ENCODE results near the gene HPCAL1. TPM values are rescaled to one million over a fixed set of nuclear protein-coding genes. Genes with fewer than 3 reads are reported as not detected.

Gene HPCAL1
- total RNA-seq, 1 donor from 2014 or later, result 3.7 TPM

DNA sequence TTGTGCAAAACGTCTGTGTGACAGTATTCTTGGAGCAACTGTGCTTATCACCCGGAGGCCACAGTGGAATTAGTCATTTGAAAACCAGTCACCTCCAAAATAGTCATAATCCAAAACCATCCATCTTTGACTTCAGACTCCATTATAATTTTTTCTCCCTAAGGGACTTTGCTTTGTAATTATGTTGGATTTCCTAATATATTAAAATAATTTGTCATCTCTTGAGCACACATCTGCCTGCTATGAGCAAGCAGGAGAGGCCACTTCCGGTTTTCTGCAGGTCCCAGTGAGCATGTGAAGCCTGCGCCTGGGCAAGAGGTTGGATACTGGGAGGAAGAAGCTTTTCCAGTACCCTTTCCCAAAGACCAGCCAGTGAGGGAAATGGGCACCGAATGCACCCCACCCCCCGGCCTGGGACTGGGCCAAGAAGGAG lies 87.7 kb downstream of the HPCAL1 start:
- H3K36me3 ChIP-seq, result no peaks in the 10 kb centered on the region
- no peak overlapping the region for H2AFZ ChIP-seq (replicated peaks)
- Mint-ChIP-seq H3K4me3 (no peak overlapping the region), H3K36me3 (no peaks in the 10 kb centered on the region), H3K9me3 (no peaks in the 10 kb centered on the region), H3K27ac (no peak overlapping the region), H3K4me1 (peaks cover 29% of the 10 kb centered on the region), H3K27me3 (ENCODE audit: insufficient read depth, low read depth) (peaks cover 9% of the 10 kb centered on the region)
- H3K9me3 ChIP-seq (ENCODE audit: low read depth), result no peaks in the 10 kb centered on the region
- H3K9ac ChIP-seq, result no peak overlapping the region
- H3K4me3 ChIP-seq, result no peak overlapping the region
- no peak for DNase-seq (ENCODE audit: low spot score)
- no peak overlapping the region for H3K4me2 ChIP-seq
- H3K4me1 ChIP-seq, result peaks cover 3% of the 10 kb centered on the region
- H4K20me1 ChIP-seq (ENCODE audit: low read depth), result no peaks in the 10 kb centered on the region
- no peaks in the 10 kb centered on the region for H3K27me3 ChIP-seq
- H3K79me2 ChIP-seq (ENCODE audit: low read depth), result no peaks in the 10 kb centered on the region
- H3K27ac ChIP-seq, result no peak overlapping the region
- no peaks in the 10 kb centered on the region for H3F3A ChIP-seq (ENCODE audit: low read depth)
- no peak for TF ChIP-seq EZH2 (IDR thresholded peaks at IDR 0.05)
- TF ChIP-seq, protein P1, sequence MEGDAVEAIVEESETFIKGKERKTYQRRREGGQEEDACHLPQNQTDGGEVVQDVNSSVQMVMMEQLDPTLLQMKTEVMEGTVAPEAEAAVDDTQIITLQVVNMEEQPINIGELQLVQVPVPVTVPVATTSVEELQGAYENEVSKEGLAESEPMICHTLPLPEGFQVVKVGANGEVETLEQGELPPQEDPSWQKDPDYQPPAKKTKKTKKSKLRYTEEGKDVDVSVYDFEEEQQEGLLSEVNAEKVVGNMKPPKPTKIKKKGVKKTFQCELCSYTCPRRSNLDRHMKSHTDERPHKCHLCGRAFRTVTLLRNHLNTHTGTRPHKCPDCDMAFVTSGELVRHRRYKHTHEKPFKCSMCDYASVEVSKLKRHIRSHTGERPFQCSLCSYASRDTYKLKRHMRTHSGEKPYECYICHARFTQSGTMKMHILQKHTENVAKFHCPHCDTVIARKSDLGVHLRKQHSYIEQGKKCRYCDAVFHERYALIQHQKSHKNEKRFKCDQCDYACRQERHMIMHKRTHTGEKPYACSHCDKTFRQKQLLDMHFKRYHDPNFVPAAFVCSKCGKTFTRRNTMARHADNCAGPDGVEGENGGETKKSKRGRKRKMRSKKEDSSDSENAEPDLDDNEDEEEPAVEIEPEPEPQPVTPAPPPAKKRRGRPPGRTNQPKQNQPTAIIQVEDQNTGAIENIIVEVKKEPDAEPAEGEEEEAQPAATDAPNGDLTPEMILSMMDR (IDR thresholded peaks at IDR 0.05), result no peak
- TF ChIP-seq EZH2phosphoT487 (IDR thresholded peaks at IDR 0.05), result no peak

DNA sequence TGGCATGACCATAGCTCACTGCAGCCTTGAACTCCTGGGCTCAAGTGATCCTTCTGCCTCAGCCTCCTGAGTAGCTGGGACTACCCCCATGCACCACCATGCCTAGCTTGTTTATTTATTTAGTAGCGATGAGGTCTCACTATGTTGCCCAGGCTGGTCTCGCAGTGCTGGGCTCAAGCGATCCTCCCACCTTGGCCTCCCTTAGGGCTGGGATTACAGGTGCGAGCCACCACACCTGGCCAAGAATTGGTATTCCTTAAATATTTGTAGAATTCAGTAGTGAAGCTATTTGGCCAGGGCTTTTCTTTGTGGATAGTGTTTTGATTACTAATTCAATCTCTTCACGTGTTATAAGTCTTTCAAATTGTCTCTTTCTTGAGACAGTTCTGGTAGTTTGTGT lies 89.4 kb downstream of the HPCAL1 start:
- Histone ChIP-seq H3K4me2 (no peak overlapping the region), H3K27ac (no peak overlapping the region), H3K4me3 (no peak overlapping the region), H3K79me2 (ENCODE audit: low read depth) (no peaks in the 10 kb centered on the region), H2AFZ (replicated peaks) (no peak overlapping the region), H3K4me1 (no peaks in the 10 kb centered on the region), H3K9ac (no peak overlapping the region), H3F3A (ENCODE audit: low read depth) (no peaks in the 10 kb centered on the region), H4K20me1 (ENCODE audit: low read depth) (no peaks in the 10 kb centered on the region), H3K27me3 (no peaks in the 10 kb centered on the region), H3K36me3 (no peaks in the 10 kb centered on the region), H3K9me3 (ENCODE audit: low read depth) (no peaks in the 10 kb centered on the region)
- TF ChIP-seq, protein P1 (IDR thresholded peaks at IDR 0.05), result no peak
- TF ChIP-seq EZH2phosphoT487 (IDR thresholded peaks at IDR 0.05), result no peak
- H3K27ac Mint-ChIP-seq, result no peak overlapping the region
- no peak overlapping the region for H3K4me3 Mint-ChIP-seq
- H3K27me3 Mint-ChIP-seq (ENCODE audit: insufficient read depth, low read depth), result peaks cover 12% of the 10 kb centered on the region
- H3K36me3 Mint-ChIP-seq, result no peaks in the 10 kb centered on the region
- DNase-seq (ENCODE audit: low spot score), result no peak
- H3K4me1 Mint-ChIP-seq, result peaks cover 24% of the 10 kb centered on the region
- no peaks in the 10 kb centered on the region for H3K9me3 Mint-ChIP-seq

DNA sequence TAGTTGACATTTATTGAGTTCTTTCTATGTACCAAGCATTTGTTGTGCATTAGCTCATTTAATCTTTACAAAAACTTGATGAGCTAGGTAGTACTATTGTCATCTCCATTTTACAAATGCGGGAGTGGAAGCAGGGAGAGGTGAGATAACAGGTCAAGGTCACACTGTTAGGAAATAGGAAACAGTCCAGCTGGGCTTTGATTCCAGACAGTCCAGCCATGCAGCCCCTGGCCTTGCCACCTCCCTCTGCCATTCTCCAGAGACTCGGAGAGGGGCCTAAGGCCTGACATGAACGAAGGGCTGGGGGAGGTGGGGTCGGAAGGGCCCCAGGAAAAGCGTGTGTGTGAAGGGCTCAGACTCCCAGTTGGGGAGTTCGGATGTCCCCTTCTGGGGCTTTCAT lies 89.8 kb downstream of the HPCAL1 start:
- no peaks in the 10 kb centered on the region for H3K27me3 ChIP-seq
- no peak overlapping the region for H3K4me2 ChIP-seq
- Mint-ChIP-seq H3K4me1 (peaks cover 21% of the 10 kb centered on the region), H3K27ac (no peak overlapping the region), H3K9me3 (no peaks in the 10 kb centered on the region), H3K27me3 (ENCODE audit: insufficient read depth, low read depth) (peaks cover 12% of the 10 kb centered on the region), H3K4me3 (no peak overlapping the region), H3K36me3 (no peaks in the 10 kb centered on the region)
- no peak overlapping the region for H2AFZ ChIP-seq (replicated peaks)
- no peak overlapping the region for H3K9ac ChIP-seq
- H3K9me3 ChIP-seq (ENCODE audit: low read depth), result no peaks in the 10 kb centered on the region
- no peaks in the 10 kb centered on the region for H3F3A ChIP-seq (ENCODE audit: low read depth)
- no peaks in the 10 kb centered on the region for H3K36me3 ChIP-seq
- no peaks in the 10 kb centered on the region for H3K79me2 ChIP-seq (ENCODE audit: low read depth)
- DNase-seq (ENCODE audit: low spot score), result no peak
- no peaks in the 10 kb centered on the region for H3K4me1 ChIP-seq
- H4K20me1 ChIP-seq (ENCODE audit: low read depth), result no peaks in the 10 kb centered on the region
- no peak overlapping the region for H3K4me3 ChIP-seq
- TF ChIP-seq, protein P1 (IDR thresholded peaks at IDR 0.05), result no peak
- TF ChIP-seq EZH2 (IDR thresholded peaks at IDR 0.05) (no peak), EZH2phosphoT487 (IDR thresholded peaks at IDR 0.05) (no peak)
- H3K27ac ChIP-seq, result no peak overlapping the region

Data from neural progenitor cell (in vitro differentiated cells).